Neural cell (in vitro differentiated cells): ENCODE measurements around the gene CDH16.

Source experiments
- CTCF ChIP-seq: fragments of 450-650 bp; IDR thresholded peaks from 2 replicates; pipeline ENCODE4 v1.5.1; 2014; ENCODE audit warnings: antibody characterized with exemption, mild to moderate bottlenecking, moderate library complexity; ENCODE audit not compliant: poor library complexity, severe bottlenecking
- MXI1 ChIP-seq: fragments of 450-650 bp; conservative IDR thresholded peaks from 2 replicates; pipeline ENCODE4 v1.6.1; 2014; ENCODE audit warnings: antibody characterized with exemption, mild to moderate bottlenecking; ENCODE audit not compliant: poor library complexity, severe bottlenecking
- SMC3 ChIP-seq: fragments of 450-650 bp; conservative IDR thresholded peaks from 2 replicates; pipeline ENCODE4 v1.6.1; 2014; ENCODE audit warnings: antibody characterized with exemption, mild to moderate bottlenecking, moderate library complexity; ENCODE audit not compliant: poor library complexity

GRCh38 chr16:66890799-66891198 is 27.9 kb downstream of the CDH16 start:
- no peak for TF ChIP-seq SMC3
- TF ChIP-seq CTCF, result no peak
- TF ChIP-seq MXI1, result no peak
